SKM-1 (cell line): Measurements from ENCODE around the gene GTF3C1.

ENCODE experiments used
- DNase-seq: peaks from one replicate; lab custom pipeline; 2025; ENCODE audit not compliant: unreplicated experiment; lab: John Stamatoyannopoulos, UW

GTF3C1 gene

GRCh38 chr16:27489906-27490305 is 59.8 kb downstream of the GTF3C1 start:
- DNase-seq: no peak

- DNase-seq: no peak
Observed at GRCh38 chr16:27489421-27489820, 60.3 kb downstream of the GTF3C1 start.

- DNase-seq: no peak
Observed at GRCh38 chr16:27486760-27487159, 63.0 kb downstream of the GTF3C1 start.

- DNase-seq: no peak
Observed at GRCh38 chr16:27486344-27486743, 63.4 kb downstream of the GTF3C1 start.

GRCh38 chr16:27485811-27486210 is 63.9 kb downstream of the GTF3C1 start:
- DNase-seq: no peak

- DNase-seq: no peak
Observed at GRCh38 chr16:27485126-27485525, 64.6 kb downstream of the GTF3C1 start.

GRCh38 chr16:27483624-27484023 is 66.1 kb downstream of the GTF3C1 start:
- no peak for DNase-seq

GRCh38 chr16:27483088-27483437 is 66.7 kb downstream of the GTF3C1 start:
- DNase-seq: no peak

GRCh38 chr16:27482397-27483087 is 67.2 kb downstream of the GTF3C1 start:
- DNase-seq: no peak

- no peak for DNase-seq
Observed at GRCh38 chr16:27481282-27481934, 68.3 kb downstream of the GTF3C1 start.

- no peak for DNase-seq
Observed at GRCh38 chr16:27480761-27481160, 69.0 kb downstream of the GTF3C1 start.

GRCh38 chr16:27476240-27476639 is 73.5 kb downstream of the GTF3C1 start:
- no peak for DNase-seq

GRCh38 chr16:27475561-27475960 is 74.2 kb downstream of the GTF3C1 start:
- no peak for DNase-seq

GRCh38 chr16:27474921-27475320 is 74.8 kb downstream of the GTF3C1 start:
- no peak for DNase-seq

GRCh38 chr16:27474041-27474440 is 75.7 kb downstream of the GTF3C1 start:
- no peak for DNase-seq

- DNase-seq: no peak
Observed at GRCh38 chr16:27473101-27473900, 76.4 kb downstream of the GTF3C1 start.

GRCh38 chr16:27472091-27473020 is 77.4 kb downstream of the GTF3C1 start:
- DNase-seq: no peak

- no peak for DNase-seq
Observed at GRCh38 chr16:27471661-27472060, 78.1 kb downstream of the GTF3C1 start.

GRCh38 chr16:27470567-27471431 is 78.9 kb downstream of the GTF3C1 start:
- no peak for DNase-seq

GRCh38 chr16:27468941-27469531 is 80.7 kb downstream of the GTF3C1 start:
- DNase-seq: no peak
